AG04450 (cell line): Measurements from ENCODE around the gene NOX4. TPM values are rescaled to one million over a fixed set of nuclear protein-coding genes. Genes with fewer than 3 reads are reported as not detected.
"Not testable (repeated sequence)": the region's sequence is repeated elsewhere in the genome, so short reads cannot be mapped to it uniquely, and the experiment has no call there.

Experiments
- CTCF ChIA-PET: fragments of 300-600, 350-600 bp; formaldehyde crosslinking; extraction: SDS; loops from one replicate; lab custom pipeline; 2022; ENCODE audit warnings: antibody characterized with exemption, inconsistent platforms; lab: Charles Lee
- POLR2A ChIA-PET: fragments of 350-600 bp; formaldehyde crosslinking; extraction: SDS; loops from one replicate; lab custom pipeline; 2021; ENCODE audit warnings: antibody characterized with exemption, inconsistent platforms; lab: Yijun Ruan, JAX
- DNase-seq: peaks from one replicate; pipeline ENCODE4 v3.0.0-alpha.2; 2011; ENCODE audit warnings: low read depth, low spot score
- H3K27ac ChIP-seq: one replicate; pipeline ENCODE4 v1.5.1; 2012; ENCODE audit warnings: low read depth, low read length, control low read depth
- H3K27me3 ChIP-seq: one replicate; pipeline ENCODE4 v1.6.0; 2012; ENCODE audit warnings: low read length; ENCODE audit not compliant: control insufficient read depth, insufficient read depth
- H3K4me3 ChIP-seq: 2 replicates; pipeline ENCODE4 v1.5.1; 2011; ENCODE audit warnings: mild to moderate bottlenecking, low read depth, low read length, control low read depth
- H3K9me3 ChIP-seq: 2 replicates; pipeline ENCODE4 v1.5.1; 2012; ENCODE audit warnings: low read length; ENCODE audit not compliant: control insufficient read depth, insufficient read depth
- polyA plus RNA-seq: library from polyadenylated mRNA; depleted of rRNA; stranded (reverse); fragments of >200 nt; gene quantifications from 2 replicates; pipeline ENCODE4 v1.2.3, GENCODE V29; 2011
- TF ChIP-seq, protein P1 (sequence below): IDR thresholded peaks from 2 replicates; pipeline ENCODE4 v1.5.1; 2011; ENCODE audit warnings: low read depth, low read length, control low read depth, inconsistent platforms

Gene NOX4
- polyA plus RNA-seq, 1 experiment: 5.1 TPM

DNA sequence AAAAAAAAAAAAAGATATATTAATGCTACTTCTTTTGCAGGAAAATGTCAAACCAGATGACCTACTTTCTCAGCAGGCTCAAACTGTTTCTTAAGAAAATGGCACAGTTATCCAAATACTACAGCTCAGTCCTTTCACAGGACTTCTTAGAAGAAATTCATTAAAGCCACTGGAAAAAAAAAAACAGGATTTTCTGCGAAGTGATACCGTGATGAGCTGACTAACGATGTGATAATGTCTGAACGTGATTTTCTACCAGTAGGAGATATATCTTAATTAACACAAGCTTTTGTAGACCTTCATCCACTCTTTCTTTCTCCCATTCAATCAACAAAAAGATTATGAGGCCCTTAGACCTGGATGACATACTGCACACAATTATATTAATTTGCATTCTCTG lies 132.4 kb downstream of the NOX4 start:
- POLR2A ChIA-PET: no interaction called here

GRCh38 chr11:89355646-89356045 lies 135.5 kb downstream of the NOX4 start:
- CTCF ChIA-PET: no interaction called here

More for the DNA sequence above, 132.4 kb downstream of the NOX4 start:
- Histone ChIP-seq H3K9me3 (no peaks in the 10 kb centered on the region), H3K27me3 (no peaks in the 10 kb centered on the region), H3K27ac (no peak overlapping the region), H3K4me3 (no peak overlapping the region)
- CTCF ChIA-PET: no interaction called here
- TF ChIP-seq, protein P1, sequence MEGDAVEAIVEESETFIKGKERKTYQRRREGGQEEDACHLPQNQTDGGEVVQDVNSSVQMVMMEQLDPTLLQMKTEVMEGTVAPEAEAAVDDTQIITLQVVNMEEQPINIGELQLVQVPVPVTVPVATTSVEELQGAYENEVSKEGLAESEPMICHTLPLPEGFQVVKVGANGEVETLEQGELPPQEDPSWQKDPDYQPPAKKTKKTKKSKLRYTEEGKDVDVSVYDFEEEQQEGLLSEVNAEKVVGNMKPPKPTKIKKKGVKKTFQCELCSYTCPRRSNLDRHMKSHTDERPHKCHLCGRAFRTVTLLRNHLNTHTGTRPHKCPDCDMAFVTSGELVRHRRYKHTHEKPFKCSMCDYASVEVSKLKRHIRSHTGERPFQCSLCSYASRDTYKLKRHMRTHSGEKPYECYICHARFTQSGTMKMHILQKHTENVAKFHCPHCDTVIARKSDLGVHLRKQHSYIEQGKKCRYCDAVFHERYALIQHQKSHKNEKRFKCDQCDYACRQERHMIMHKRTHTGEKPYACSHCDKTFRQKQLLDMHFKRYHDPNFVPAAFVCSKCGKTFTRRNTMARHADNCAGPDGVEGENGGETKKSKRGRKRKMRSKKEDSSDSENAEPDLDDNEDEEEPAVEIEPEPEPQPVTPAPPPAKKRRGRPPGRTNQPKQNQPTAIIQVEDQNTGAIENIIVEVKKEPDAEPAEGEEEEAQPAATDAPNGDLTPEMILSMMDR: no peak
- no peak for DNase-seq

GRCh38 chr11:89354513-89354912 lies 136.7 kb downstream of the NOX4 start:
- H3K4me3 ChIP-seq, H3K27ac ChIP-seq, POLR2A ChIA-PET, H3K9me3 ChIP-seq, CTCF ChIA-PET, DNase-seq, H3K27me3 ChIP-seq: not testable (repeated sequence)

More at GRCh38 chr11:89355646-89356045, 135.5 kb downstream of the NOX4 start:
- DNase-seq: no peak
- Histone ChIP-seq H3K4me3 (no peak overlapping the region), H3K27me3 (no peaks in the 10 kb centered on the region), H3K9me3 (no peaks in the 10 kb centered on the region), H3K27ac (no peak overlapping the region)
- POLR2A ChIA-PET: no interaction called here
- TF ChIP-seq, protein P1: no peak

GRCh38 chr11:89347071-89347470 lies 144.1 kb downstream of the NOX4 start:
- TF ChIP-seq, protein P1: no peak

DNA sequence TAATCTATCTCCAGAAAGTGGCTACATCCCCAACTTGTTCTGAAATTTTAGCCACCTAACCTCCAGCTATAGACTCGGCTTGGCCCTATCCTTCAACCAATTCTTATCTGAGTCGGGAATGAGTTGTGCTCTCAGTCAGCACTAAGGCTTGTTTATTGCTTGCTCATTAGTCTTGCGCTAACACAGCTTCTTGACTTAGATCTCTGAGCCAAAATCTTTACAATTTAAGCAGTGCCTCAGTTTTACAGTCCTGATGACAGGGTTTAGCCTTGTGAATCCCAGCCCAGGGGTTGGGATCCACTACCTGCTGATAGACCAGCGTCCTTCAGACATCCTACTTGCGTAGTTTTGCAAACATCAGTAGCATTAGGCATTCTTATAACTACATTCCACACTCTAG lies 144.6 kb downstream of the NOX4 start:
- no peak overlapping the region for H3K4me3 ChIP-seq
- H3K27me3 ChIP-seq: no peaks in the 10 kb centered on the region
- POLR2A ChIA-PET: no interaction called here
- H3K9me3 ChIP-seq: no peaks in the 10 kb centered on the region
- CTCF ChIA-PET: no interaction called here
- TF ChIP-seq, protein P1: no peak
- H3K27ac ChIP-seq: no peak overlapping the region
- DNase-seq: no peak

More at GRCh38 chr11:89347071-89347470, 144.1 kb downstream of the NOX4 start:
- ChIA-PET CTCF (no interaction called here), POLR2A (no interaction called here)
- Histone ChIP-seq H3K27ac (no peak overlapping the region), H3K9me3 (no peaks in the 10 kb centered on the region), H3K27me3 (no peaks in the 10 kb centered on the region), H3K4me3 (no peak overlapping the region)
- no peak for DNase-seq

DNA sequence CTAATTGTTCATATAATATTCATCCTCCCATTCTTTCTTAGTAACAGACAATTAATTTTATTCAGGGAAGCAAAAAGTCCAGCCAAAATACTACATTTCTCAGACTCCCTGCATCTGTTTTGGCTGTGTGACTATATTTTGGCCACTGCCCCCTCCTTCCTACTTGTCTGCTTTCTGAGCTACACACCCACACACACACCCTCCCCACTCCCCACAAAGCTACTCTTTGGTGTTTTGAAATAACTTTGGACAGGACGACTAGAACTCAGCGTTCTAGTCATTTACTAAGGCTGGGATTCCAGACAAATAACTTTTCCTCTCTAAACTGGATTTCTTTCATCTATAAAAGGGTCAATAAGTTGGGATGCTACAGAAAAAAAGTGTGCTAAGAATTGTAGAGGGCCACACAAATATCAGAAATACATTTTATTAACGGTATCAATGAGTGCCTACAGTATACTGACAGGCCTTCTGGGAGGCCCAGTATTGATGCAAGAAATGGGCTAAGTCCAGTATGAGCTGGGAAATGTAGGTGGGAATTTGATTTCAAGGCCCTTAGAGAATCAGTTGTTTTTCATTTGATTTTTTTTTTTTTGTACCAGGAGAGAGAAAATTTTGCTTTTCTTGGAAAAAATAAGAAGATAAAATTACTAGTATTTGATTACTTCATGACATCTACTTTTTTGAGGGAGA lies 148.1 kb downstream of the NOX4 start:
- POLR2A ChIA-PET, CTCF ChIA-PET, DNase-seq, H3K4me3 ChIP-seq, H3K9me3 ChIP-seq, H3K27me3 ChIP-seq, H3K27ac ChIP-seq: not testable (repeated sequence)

DNA sequence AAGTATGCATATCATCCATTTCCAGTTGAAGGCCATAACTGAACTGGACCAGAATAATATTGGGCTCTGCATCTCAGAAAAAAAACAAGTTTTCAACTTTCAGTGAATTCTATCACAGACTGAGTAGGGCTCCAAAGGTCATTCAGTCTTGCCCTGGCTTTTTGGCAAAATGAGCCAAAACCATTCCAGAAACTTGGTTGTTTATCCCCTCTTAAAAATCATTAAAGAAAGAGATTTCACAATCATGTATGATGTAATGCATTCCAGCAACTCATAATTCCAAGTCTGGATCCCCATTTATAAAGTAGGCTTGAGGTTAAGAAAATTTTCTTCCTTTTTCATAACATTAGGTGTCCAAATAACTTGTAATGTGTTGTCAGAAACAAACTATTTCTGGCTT lies 150.7 kb downstream of the NOX4 start:
- H3K27me3 ChIP-seq, CTCF ChIA-PET, H3K27ac ChIP-seq, DNase-seq, H3K4me3 ChIP-seq, POLR2A ChIA-PET, H3K9me3 ChIP-seq: not testable (repeated sequence)

DNA sequence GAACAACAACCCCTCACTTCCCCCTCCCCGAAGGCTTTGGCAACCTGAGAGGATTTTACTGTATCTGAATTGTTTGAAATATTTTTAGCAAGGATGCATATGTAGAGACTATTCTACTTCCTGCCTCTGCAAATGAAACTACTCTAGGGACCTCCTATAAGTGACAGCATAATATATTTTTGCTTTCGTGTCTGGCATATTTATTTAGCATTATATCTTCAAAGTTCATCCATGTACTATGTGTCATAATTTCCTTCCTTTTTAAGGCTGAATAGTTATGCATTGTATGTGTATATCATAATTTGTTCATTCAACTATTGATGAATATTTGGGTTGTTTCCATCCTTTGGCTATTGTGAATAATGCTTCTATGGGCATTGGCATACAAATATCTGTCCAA lies 153.1 kb downstream of the NOX4 start:
- H3K4me3 ChIP-seq, H3K27me3 ChIP-seq, CTCF ChIA-PET, H3K27ac ChIP-seq, DNase-seq, H3K9me3 ChIP-seq, POLR2A ChIA-PET: not testable (repeated sequence)
